Stimulated activated CD4-positive, alpha-beta T cell treated with anti-CD3 and anti-CD28 coated beads, Interleukin-4, amount 100 ng/mL, for 24 hours (primary cell): ENCODE results near the gene ERC1.
A peak's percentile ranks its signal among the peaks of the same experiment; 100 is the strongest.
"Not testable (repeated sequence)": the region's sequence is repeated elsewhere in the genome, so short reads cannot be mapped to it uniquely, and the experiment has no call there.

Experiments used
- DNase-seq: peaks from one replicate; pipeline ENCODE4 v3.0.0-alpha.2; 2020

The ERC1 gene

GRCh38 chr12:988646-989045, 2.4 kb upstream of the ERC1 start:
- DNase-seq: no peak

DNA sequence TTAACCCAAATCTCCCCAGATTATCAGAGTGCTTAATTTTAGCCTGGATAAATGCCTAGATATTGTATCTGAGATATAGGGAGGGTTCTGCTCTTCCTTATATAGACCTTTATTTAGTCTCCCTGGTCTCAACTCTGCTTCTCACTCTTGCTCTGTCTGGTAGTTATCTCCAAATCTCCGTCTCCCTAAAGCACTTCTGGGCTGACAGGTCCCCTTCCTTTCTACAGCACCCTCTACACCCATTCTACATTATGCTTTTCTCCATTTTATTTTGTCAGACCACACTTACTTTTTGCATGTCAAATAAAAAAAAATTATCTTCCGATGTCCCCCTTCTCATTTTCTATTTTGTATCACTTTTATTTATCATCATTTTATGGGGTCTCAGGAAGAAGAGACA, 2.0 kb upstream of the ERC1 start:
- DNase-seq: no peak

DNA sequence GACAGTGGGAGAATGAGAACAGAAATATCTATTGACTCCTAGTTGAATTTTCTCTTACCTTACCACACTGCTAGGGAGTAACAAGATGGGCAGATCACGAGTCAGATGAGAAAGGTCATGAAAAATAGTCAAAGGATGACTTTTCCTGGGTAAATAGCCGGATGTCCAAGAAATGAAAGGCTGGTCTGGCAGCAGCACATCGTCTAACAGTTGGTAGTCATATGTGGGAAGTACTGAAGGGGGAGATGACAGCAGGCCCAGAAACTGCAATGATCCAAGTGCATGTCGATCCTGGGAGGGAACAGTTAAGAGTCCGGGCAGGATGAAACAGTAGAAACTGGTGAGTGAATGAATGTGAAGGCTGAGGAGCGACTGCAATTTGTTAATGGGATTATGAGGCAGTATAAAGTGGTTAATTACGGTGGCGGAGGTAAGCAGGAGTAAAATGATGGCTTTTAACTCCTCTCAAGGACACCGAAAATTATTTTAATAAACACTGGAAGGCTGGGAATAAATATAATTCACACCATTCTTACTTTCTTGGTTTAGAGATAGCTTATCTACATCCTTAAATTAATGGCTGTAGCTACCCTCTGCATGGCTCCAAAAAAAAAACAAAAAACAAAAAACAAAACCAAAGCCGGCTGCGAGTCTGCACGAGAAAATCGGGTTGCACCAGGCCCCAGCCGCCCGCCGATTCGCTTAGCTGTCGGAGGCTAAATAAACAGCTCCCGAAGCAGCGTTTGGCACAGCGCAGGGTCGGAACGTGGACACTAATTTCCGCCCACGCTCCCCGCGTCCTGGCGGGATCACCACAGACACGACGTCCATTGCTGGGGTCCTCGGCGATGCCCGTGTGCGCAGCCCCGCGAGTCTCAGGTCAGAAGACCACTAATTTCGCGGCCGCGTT, 1.0 kb upstream of the ERC1 start:
- peak; percentile 53 for DNase-seq

GRCh38 chr12:991350-992333, 619 bp downstream of the ERC1 start:
- DNase-seq: no peak

DNA sequence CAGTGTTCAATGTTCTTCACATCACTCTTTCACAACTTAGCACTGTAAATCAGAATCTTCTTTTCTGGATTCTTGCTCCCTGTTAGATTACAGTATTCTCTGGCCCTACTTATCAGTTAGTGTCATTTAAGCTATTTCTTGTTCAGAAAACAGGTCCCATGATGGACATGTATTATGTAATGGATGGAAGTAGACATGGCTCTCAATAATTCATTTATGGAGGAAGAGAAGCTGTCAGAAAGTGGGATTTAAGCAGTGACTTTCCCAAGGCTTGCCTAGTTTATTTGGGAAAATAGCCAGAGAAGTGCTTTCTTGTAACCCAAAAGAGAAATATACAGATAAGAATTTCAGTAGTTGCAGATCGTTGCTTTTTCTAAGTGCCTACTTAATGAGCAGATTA, 1.6 kb downstream of the ERC1 start:
- no peak for DNase-seq

DNA sequence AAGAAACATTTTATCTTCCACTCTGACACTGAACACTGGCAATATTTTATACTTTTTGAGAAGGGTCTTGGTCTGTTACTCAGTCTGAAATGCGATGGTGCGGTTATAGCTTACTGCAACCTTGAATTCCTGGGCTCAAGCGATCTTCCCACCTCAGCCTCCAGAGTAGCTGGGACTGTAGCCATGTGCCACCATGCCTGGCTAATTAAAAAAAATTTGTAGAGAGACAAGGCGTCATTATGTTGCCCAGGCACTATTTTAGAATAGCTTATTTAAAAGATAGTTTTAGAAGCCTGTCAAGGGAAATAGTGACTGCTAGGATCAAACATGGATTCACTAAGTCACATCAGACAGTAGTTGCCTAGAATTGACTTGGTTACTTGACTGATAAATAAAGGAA, 5.9 kb downstream of the ERC1 start:
- no peak for DNase-seq

DNA sequence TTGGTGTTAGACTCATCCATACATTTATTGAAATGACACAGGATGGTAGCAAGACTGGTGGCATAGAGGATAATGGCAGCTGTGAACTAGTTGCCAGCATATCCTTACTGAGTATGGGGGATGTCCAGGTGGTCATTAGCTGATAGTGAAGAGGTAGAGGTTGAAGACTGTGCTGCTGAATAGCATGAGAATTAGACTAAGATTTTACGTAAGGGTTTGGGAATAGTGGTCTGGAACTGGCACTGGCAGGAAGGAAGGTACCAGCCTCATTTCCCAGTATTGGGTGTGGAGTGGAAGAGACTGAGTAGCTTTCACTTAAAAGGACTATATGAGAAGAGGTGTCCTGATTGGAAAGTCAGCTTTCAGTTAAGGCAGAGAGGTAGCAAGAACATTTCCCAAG, 6.5 kb downstream of the ERC1 start:
- no peak for DNase-seq

DNA sequence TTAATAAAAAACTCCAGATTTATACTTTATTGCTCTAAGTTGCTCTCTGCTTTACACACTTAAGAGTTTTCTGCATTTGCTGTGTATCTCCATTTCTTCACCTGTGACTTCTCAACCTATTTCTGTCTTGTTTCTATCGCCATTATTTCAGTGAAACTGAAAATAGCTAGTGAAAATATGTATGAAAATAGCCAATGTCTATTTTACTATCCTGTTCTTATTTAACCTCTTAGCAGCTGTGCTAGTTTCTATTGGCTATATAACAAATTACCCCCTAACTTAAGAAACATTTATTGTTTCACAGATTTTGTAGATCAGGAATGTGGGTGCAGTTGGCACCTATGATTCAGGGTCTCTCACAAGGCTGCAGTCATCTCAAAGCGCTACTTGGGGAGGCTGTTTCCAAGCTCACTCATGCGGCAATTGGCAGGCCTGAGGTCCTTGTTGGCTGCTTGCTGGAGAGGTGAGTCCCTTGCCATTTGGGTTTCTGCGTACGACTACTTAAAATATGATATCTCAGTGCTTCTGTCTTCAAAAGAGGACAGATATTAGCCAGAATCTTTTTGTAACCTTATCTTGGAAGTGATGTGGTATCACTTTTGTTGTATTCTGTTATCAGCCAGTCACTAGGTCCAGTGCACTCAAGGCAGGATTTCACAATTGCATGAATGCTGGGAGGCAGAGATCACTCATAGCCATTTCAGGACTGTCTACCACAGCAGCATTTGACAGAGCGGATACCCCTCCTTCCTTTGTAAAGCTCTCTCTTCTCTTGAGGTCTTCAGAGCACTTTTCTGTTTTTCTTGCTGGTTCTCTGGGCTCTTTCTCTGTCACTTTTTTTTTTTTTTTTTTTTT, 7.2 kb downstream of the ERC1 start:
- no peak for DNase-seq

GRCh38 chr12:999736-1000135, 8.7 kb downstream of the ERC1 start:
- DNase-seq: not testable (repeated sequence)

DNA sequence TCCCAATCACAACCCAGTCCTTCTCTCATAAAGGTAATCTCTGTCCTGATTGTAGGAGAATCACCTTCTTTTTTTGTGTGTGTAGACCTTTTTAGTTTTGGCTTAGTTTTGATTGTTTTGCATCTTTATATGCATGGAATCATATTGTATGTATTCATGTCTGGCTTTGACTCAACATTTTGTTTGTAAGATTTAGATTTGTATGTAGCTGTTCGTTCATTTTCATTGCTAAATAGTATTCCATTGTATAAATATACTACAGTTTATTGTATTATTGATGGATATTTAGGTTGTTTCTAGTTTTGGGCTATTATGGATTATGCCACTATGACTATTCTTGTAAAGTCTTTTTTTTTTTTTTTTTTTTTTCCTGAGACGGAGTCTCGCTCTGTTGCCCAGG, 10.5 kb downstream of the ERC1 start:
- DNase-seq: no peak

- no peak for DNase-seq
Measured at GRCh38 chr12:1003600-1004271, 12.7 kb downstream of the ERC1 start.

GRCh38 chr12:1006255-1006654, 15.2 kb downstream of the ERC1 start:
- no peak for DNase-seq

GRCh38 chr12:1007276-1007675, 16.3 kb downstream of the ERC1 start:
- DNase-seq: no peak

DNA sequence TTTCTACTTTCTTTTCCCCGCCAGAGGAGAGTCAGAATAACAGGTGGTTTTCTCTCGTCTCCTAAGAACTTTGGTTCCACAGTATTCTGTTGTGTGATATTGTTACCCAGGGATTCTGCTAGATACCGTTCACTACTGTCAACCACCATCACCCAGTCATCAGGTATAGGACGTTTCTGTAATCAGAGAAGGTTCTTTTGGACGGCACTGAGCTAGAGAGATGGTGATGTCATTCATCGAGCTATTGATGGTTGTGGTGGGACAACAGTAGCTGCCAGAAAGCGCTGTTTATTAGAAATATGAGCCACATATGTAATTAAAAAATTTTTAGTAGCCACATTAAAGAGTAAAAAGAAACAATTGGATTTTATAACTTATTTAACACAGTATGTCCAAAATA, 17.0 kb downstream of the ERC1 start:
- no peak for DNase-seq

GRCh38 chr12:1011091-1011490, 20.1 kb downstream of the ERC1 start:
- no peak for DNase-seq

DNA sequence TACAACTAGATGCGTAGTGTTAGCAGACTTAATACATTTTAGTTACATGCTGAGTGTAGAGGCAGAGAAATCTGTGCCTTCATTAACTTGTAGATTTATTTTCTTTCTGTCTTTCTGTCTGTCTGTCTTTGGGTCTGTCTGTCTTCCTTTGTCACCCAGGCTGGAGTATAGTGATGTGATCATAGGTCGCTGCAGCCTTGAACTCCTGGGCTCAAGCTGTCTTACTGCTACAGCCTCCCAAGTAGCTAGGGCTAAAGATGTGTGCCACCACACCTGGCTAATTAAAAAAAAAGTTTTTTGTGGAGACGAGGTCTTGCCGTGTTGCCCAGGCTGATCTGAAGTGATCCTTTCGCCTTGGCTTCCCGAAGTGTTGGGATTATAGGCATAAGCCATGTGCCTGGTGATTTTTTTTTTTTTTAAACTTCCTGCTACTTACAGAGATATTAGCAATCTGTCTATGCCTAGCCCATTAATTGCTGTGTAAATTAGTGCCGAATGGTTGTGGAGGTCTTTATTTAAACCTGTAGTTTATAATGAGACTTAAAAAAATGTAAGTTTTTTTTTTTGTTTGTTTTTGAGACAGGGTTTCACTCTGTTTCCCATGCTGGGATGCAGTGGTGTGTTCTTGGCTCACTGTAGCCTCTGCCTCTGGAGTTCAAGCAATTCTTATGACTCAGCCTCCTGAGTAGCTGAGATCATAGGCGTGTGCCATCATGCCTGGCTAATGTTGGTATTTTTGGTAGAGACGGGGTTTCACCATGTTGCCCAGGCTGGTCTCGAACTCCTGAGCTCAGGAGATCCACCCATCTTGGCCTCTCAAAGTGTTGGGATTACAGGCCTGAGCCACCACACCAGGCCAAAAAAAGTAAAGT, 22.8 kb downstream of the ERC1 start:
- no peak for DNase-seq

DNA sequence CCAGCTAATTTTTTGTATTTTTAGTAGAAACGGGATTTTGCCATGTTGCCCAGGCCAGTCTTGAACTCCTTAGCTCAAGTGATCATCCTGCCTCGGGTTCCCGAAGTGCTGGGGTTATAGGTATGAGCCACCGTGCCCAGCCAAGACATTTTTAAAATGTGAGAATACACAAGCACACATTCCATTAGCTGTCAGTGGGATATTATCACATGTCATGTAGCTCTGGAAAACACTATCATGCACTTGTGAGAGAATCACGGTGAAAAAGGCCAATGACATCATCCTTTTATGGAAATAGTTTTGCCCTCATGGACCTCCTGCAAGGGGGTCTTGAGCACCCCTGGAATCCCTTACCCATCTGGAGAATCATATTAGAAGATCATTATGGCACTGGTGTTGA, 28.3 kb downstream of the ERC1 start:
- no peak for DNase-seq

DNA sequence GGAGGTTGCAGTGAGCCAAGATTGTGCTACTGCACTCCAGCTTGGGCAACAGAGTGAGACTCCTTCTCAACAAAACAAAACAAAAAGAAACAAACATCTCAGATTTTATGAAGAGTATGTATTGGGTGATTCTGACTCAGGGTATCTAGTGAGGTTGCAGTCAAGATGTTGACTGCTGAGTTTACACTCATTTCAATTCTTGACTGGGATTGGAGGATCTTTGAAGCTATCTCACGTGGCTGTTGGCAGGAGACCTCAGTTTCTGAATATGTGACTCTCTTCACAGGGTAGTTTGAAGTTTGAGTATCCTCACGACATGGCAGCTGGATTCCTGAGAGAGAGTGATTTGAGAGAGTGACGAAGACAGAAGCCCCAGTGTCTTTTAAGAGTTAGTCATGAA, 29.4 kb downstream of the ERC1 start:
- DNase-seq: no peak

DNA sequence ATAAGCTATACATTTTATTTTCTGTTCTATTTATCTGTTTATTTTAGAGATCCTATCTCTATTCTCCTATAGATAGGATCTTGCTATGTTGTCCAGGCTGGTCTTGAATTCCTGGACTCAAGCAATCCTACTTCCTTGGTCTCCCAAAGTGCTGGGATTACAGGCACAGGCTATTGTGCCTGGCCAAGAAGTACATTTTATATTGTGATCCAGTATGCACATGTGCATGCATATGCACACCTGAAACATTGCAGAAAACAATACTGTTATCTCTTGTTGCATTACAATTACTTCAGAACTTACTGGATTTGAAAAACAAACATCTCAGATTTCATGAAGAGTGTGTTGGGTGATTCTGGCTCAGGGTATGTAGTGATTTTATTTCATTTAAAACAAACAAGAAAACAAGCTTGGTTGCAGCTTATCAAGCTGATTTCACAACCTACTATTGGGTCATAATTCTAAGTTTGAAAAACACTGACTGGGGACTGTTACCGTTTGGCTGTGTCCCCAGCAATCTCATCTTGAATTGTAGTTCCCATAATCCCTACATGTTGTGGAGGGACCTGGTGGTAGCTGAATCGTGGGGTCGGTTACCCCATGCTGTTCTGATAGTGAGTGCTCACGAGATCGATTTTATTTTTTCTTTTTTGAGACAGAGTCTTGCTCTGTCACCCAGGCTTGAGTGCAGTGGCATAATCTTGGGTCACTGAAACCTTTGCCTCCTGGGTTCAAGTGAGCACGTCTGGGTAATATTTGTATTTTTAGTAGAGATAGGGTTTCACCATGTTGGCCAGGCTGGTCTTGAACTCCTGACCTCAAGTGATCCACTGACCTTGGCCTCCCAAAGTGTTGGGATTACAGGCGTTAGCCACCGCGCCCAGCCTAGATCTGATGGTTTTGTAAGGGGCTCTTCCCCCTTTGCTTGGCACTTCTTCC, 31.3 kb downstream of the ERC1 start:
- no peak for DNase-seq

DNA sequence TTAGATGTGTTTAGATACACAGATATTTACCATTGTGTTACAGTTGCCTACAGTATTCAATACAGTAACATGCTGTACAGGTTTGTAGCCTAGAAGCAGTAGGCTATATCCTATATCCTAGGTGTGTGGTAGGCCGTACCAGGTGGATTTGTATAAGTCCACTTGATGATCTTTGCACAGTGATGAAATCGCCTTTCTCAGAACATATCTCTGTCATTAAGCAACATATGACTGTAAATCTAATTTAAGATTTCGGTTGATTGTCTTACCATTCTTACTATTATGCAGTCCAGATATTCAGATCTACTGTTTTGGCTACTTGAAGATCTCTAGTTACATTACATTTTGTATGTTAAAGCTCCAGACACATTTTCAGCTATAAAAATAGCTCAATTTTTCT, 39.8 kb downstream of the ERC1 start:
- DNase-seq: no peak
